Peyer's patch (tissue), 4 donors: ENCODE results near the gene CAMKK2.

Source experiments
- POLR2A ChIP-seq, 2 donors: fragments of 450-650 bp; IDR thresholded peaks; one replicate each; pipeline ENCODE4 v1.5.1; 2017; ENCODE audit warnings: antibody characterized with exemption in 2 of 2, mild to moderate bottlenecking in 2 of 2, moderate library complexity in 2 of 2
- TF ChIP-seq, protein P1 (sequence below), 6 experiments: fragments of 450-650 bp in 4 of 6; fragments of 200-600 bp in 2 of 6; sonication (generic) in 1 of 6; IDR thresholded peaks; one replicate each; pipeline ENCODE4 v1.5.1; 2017 to 2019; ENCODE audit warnings: antibody characterized with exemption in 6 of 6, mild to moderate bottlenecking in 3 of 6, moderate library complexity in 1 of 6

DNA sequence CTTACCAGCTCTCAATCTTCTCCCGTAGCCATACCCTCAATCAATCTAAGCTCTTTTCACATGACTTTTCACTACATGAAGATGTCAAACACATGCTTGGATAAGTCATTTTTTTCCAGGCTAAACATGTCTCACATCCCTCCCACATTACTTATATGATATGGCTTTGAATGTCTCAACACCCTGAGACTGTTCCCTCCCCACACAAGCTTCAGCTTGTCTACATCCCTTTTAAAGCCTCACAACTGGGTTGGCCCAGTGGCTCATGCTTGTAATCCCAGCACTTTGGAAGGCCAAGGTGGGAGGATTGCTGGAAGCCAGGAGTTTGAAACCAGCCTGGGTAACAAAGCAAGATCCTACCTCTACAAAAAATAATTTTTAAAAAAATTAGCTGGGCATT, 37.2 kb upstream of the CAMKK2 start:
- TF ChIP-seq, protein P1, sequence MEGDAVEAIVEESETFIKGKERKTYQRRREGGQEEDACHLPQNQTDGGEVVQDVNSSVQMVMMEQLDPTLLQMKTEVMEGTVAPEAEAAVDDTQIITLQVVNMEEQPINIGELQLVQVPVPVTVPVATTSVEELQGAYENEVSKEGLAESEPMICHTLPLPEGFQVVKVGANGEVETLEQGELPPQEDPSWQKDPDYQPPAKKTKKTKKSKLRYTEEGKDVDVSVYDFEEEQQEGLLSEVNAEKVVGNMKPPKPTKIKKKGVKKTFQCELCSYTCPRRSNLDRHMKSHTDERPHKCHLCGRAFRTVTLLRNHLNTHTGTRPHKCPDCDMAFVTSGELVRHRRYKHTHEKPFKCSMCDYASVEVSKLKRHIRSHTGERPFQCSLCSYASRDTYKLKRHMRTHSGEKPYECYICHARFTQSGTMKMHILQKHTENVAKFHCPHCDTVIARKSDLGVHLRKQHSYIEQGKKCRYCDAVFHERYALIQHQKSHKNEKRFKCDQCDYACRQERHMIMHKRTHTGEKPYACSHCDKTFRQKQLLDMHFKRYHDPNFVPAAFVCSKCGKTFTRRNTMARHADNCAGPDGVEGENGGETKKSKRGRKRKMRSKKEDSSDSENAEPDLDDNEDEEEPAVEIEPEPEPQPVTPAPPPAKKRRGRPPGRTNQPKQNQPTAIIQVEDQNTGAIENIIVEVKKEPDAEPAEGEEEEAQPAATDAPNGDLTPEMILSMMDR (IDR thresholded peaks at IDR 0.05) = no peak
- TF ChIP-seq POLR2A (IDR thresholded peaks at IDR 0.05) = no peak
